ENCODE data around the gene AUTS2.

The AUTS2 gene

GRCh38 chr7:70060298-70061068, 462.2 kb downstream of the AUTS2 start:
- no peaks in the 10 kb centered on the region for H3K27me3 ChIP-seq (ENCODE audit: insufficient read depth, poor library complexity, severe bottlenecking)
- H3K4me3 ChIP-seq (replicated peaks; ENCODE audit: insufficient read depth, low read length): no peak overlapping the region
- no peak for DNase-seq (ENCODE audit: low read depth in 1 of 2, low spot score in 1 of 2)
- TF ChIP-seq, protein P1, sequence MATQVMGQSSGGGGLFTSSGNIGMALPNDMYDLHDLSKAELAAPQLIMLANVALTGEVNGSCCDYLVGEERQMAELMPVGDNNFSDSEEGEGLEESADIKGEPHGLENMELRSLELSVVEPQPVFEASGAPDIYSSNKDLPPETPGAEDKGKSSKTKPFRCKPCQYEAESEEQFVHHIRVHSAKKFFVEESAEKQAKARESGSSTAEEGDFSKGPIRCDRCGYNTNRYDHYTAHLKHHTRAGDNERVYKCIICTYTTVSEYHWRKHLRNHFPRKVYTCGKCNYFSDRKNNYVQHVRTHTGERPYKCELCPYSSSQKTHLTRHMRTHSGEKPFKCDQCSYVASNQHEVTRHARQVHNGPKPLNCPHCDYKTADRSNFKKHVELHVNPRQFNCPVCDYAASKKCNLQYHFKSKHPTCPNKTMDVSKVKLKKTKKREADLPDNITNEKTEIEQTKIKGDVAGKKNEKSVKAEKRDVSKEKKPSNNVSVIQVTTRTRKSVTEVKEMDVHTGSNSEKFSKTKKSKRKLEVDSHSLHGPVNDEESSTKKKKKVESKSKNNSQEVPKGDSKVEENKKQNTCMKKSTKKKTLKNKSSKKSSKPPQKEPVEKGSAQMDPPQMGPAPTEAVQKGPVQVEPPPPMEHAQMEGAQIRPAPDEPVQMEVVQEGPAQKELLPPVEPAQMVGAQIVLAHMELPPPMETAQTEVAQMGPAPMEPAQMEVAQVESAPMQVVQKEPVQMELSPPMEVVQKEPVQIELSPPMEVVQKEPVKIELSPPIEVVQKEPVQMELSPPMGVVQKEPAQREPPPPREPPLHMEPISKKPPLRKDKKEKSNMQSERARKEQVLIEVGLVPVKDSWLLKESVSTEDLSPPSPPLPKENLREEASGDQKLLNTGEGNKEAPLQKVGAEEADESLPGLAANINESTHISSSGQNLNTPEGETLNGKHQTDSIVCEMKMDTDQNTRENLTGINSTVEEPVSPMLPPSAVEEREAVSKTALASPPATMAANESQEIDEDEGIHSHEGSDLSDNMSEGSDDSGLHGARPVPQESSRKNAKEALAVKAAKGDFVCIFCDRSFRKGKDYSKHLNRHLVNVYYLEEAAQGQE (IDR thresholded peaks at IDR 0.05; ENCODE audit: insufficient replicate concordance, low read depth): no peak
- TF ChIP-seq POLR2AphosphoS5 (IDR thresholded peaks at IDR 0.05; ENCODE audit: low read depth) (no peak), SPI1 (IDR thresholded peaks at IDR 0.05; ENCODE audit: borderline replicate concordance, low read depth) (no peak), GABPA (IDR thresholded peaks at IDR 0.05; ENCODE audit: low read depth) (no peak)
- TF ChIP-seq, protein P2, sequence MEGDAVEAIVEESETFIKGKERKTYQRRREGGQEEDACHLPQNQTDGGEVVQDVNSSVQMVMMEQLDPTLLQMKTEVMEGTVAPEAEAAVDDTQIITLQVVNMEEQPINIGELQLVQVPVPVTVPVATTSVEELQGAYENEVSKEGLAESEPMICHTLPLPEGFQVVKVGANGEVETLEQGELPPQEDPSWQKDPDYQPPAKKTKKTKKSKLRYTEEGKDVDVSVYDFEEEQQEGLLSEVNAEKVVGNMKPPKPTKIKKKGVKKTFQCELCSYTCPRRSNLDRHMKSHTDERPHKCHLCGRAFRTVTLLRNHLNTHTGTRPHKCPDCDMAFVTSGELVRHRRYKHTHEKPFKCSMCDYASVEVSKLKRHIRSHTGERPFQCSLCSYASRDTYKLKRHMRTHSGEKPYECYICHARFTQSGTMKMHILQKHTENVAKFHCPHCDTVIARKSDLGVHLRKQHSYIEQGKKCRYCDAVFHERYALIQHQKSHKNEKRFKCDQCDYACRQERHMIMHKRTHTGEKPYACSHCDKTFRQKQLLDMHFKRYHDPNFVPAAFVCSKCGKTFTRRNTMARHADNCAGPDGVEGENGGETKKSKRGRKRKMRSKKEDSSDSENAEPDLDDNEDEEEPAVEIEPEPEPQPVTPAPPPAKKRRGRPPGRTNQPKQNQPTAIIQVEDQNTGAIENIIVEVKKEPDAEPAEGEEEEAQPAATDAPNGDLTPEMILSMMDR (IDR thresholded peaks at IDR 0.05; ENCODE audit: insufficient read depth, low read length): no peak
- no peak overlapping the region for H3K27ac ChIP-seq (replicated peaks)

GRCh38 chr7:70063371-70063770, 465.1 kb downstream of the AUTS2 start:
- Histone ChIP-seq H3K27ac (replicated peaks) (no peak overlapping the region), H3K4me3 (replicated peaks; ENCODE audit: insufficient read depth, low read length) (no peak overlapping the region), H3K27me3 (ENCODE audit: insufficient read depth, poor library complexity, severe bottlenecking) (no peaks in the 10 kb centered on the region)
- DNase-seq (ENCODE audit: low read depth in 1 of 2, low spot score in 1 of 2): no peak
- TF ChIP-seq POLR2AphosphoS5 (IDR thresholded peaks at IDR 0.05; ENCODE audit: low read depth): no peak
- no peak for TF ChIP-seq GABPA (IDR thresholded peaks at IDR 0.05; ENCODE audit: low read depth)
- TF ChIP-seq, protein P2 (IDR thresholded peaks at IDR 0.05; ENCODE audit: insufficient read depth, low read length): no peak
- no peak for TF ChIP-seq SPI1 (IDR thresholded peaks at IDR 0.05; ENCODE audit: borderline replicate concordance, low read depth)
- TF ChIP-seq, protein P1 (IDR thresholded peaks at IDR 0.05; ENCODE audit: insufficient replicate concordance, low read depth): no peak

DNA sequence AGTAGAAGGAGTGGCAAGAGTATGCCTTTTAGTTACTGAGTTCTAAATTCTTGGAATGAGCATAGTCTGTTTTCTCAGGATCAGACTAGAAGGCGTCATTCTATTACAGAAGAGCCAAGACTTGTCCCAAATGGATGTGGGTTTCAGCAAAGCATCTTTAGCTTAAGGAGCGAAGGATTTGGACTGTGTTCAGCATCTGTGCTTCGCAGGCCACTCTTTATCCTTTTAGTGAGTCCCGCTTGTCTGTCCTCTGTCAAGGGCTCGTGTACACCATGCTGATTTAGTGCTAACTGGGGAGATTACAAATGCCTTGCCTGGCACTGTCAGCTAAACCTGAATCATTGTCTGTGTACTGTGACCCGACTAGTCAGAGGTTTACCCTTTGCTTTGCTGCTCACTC, 465.7 kb downstream of the AUTS2 start:
- Histone ChIP-seq H3K27me3 (ENCODE audit: insufficient read depth, poor library complexity, severe bottlenecking) (no peaks in the 10 kb centered on the region), H3K27ac (replicated peaks) (no peak overlapping the region), H3K4me3 (replicated peaks; ENCODE audit: insufficient read depth, low read length) (no peak overlapping the region)
- no peak for DNase-seq (ENCODE audit: low read depth in 1 of 2, low spot score in 1 of 2)
- TF ChIP-seq, protein P2 (IDR thresholded peaks at IDR 0.05; ENCODE audit: insufficient read depth, low read length): no peak
- TF ChIP-seq SPI1 (IDR thresholded peaks at IDR 0.05; ENCODE audit: borderline replicate concordance, low read depth): no peak
- TF ChIP-seq POLR2AphosphoS5 (IDR thresholded peaks at IDR 0.05; ENCODE audit: low read depth): no peak
- TF ChIP-seq GABPA (IDR thresholded peaks at IDR 0.05; ENCODE audit: low read depth): no peak
- TF ChIP-seq, protein P1 (IDR thresholded peaks at IDR 0.05; ENCODE audit: insufficient replicate concordance, low read depth): no peak

Measured in HL-60 (cell line).